Cardiac muscle cell (in vitro differentiated cells and primary cell): ENCODE data around the gene DEPDC5. TPM values are rescaled to one million over a fixed set of nuclear protein-coding genes. Genes with fewer than 3 reads are reported as not detected.

ENCODE experiments used
- DNase-seq, 2 donors: peaks; one replicate each; pipeline versions ENCODE4 v3.0.0 to v3.0.0-alpha.2; 2010 to 2017; ENCODE audit warnings: low read depth in 1 of 2, low spot score in 1 of 2
- H3K27ac ChIP-seq: fragments of 200-600 bp; sonication (generic); 2 replicates; pipeline ENCODE4 v1.5.1; 2016
- H3K27me3 ChIP-seq: fragments of 200-600 bp; sonication (generic); 2 replicates; pipeline ENCODE4 v1.6.0; 2016; ENCODE audit warnings: control low read depth
- H3K36me3 ChIP-seq: fragments of 200-600 bp; sonication (generic); 2 replicates; pipeline ENCODE4 v1.5.1; 2016; ENCODE audit warnings: control low read depth
- H3K4me1 ChIP-seq: fragments of 200-600 bp; sonication (generic); 2 replicates; pipeline ENCODE4 v1.8.1; 2017; ENCODE audit warnings: low read depth, mild to moderate bottlenecking, mixed run types
- H3K4me3 ChIP-seq: fragments of 200-600 bp; sonication (generic); 2 replicates; pipeline ENCODE4 v1.5.1; 2016; ENCODE audit warnings: mild to moderate bottlenecking
- H3K9me3 ChIP-seq: fragments of 200-600 bp; sonication (generic); 2 replicates; pipeline ENCODE4 v1.5.1; 2017; ENCODE audit warnings: low read depth, mild to moderate bottlenecking, control low read depth
- polyA plus RNA-seq: library from polyadenylated mRNA; unstranded; fragments of >200 nt; fragmentation: Nextera tagmentation; extraction: Ambion mirVana; gene quantifications from 2 replicates; pipeline ENCODE4 v1.2.1, GENCODE V29; 2016
- total RNA-seq: library from RNA; depleted of rRNA; stranded (reverse); fragments of >200 nt; gene quantifications from 2 replicates; pipeline ENCODE4 v1.2.3, GENCODE V29; 2016
- TF ChIP-seq, protein P1 (sequence below): IDR thresholded peaks from 2 replicates; pipeline ENCODE4 v1.5.1; 2012; ENCODE audit warnings: low read depth, mild to moderate bottlenecking, low read length

Gene DEPDC5
- total and polyA plus RNA-seq, 2 experiments from 2014 or later, result 18.2 to 30.6 TPM

DNA sequence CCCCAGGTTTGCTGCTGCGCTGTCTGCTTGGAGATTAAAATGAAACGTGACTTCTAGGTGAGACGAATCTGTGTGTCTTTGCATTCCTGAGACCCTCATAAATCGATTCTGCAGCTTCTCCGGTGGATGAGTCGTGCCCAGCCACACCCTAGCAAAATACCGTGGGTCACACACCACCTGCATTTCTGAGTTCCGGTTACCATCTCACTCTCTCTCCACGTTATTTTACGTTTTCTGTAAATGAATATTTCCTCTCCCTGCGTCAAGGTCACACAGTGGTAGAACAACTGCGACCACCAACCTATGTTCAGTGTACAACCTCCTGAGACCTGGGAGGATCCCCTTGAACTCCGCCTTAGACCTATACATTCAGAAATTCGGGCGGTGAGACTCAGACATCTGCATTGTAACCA, 191.6 kb downstream of the DEPDC5 start:
- Histone ChIP-seq H3K27me3 (no peaks in the 10 kb centered on the region), H3K9me3 (no peaks in the 10 kb centered on the region), H3K4me1 (peaks cover 13% of the 10 kb centered on the region), H3K4me3 (peak overlapping the region; percentile 95), H3K27ac (peak overlapping the region; percentile 98), H3K36me3 (no peaks in the 10 kb centered on the region)
- TF ChIP-seq, protein P1, sequence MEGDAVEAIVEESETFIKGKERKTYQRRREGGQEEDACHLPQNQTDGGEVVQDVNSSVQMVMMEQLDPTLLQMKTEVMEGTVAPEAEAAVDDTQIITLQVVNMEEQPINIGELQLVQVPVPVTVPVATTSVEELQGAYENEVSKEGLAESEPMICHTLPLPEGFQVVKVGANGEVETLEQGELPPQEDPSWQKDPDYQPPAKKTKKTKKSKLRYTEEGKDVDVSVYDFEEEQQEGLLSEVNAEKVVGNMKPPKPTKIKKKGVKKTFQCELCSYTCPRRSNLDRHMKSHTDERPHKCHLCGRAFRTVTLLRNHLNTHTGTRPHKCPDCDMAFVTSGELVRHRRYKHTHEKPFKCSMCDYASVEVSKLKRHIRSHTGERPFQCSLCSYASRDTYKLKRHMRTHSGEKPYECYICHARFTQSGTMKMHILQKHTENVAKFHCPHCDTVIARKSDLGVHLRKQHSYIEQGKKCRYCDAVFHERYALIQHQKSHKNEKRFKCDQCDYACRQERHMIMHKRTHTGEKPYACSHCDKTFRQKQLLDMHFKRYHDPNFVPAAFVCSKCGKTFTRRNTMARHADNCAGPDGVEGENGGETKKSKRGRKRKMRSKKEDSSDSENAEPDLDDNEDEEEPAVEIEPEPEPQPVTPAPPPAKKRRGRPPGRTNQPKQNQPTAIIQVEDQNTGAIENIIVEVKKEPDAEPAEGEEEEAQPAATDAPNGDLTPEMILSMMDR, result no peak
- no peak for DNase-seq

DNA sequence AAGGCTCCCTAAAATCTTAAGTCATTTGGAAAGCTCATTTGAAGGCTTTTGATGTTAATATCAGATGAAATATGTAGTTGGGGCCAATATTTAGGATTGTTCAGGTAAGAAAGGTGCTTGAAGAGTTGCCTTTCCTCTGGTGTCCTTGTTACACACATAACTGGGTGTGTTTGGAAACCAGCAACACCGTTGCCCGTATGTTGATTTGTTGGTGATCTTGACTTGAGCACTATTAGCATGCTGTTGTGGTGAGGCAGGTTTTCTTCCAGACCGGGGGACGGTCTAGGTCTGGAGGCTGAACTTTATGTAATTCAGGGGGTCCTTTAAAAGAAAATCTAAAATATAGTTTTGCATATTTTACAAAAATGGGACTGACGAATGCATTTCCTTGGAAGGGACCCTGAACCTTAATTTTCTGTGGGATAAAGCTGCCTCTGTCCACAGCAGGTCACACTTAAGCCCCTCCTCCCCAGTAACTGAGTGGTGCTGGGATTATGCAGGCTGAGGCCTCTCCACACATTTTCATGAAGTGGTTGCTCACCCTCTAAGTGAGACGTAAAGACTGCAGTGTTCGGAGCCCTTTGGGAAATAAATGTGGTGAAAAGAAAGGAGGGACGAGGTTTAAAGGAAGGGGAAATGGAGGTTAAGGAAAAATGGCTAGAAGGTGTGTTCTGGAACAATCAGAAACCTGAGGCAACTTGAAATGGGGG, 192.3 kb downstream of the DEPDC5 start:
- Histone ChIP-seq H3K4me3 (peak overlapping the region; percentile 95), H3K27me3 (no peaks in the 10 kb centered on the region), H3K36me3 (no peaks in the 10 kb centered on the region), H3K9me3 (no peaks in the 10 kb centered on the region), H3K4me1 (peaks cover 13% of the 10 kb centered on the region), H3K27ac (peak overlapping the region; percentile 98)
- DNase-seq, result peak; percentile 38 to 60
- TF ChIP-seq, protein P1, result no peak

DNA sequence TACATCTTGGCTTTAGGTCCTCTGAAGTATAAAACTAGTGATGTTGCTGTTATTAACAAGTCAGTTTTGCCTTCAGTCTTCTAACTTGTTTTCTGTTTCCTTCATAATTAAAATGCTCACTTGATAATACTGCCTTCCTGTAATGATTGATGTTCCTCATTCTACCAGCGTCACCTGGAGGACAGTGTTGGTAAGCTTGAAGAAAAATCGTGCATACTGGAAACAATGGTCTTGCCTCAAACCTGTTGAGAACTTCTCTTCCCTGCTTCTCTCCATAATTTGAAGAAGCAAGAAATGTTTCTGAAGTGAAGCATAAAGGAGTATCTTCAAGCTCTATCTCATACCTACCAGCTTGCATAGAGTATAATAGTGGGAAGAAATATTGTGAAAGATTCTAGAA, 193.5 kb downstream of the DEPDC5 start:
- Histone ChIP-seq H3K36me3 (no peaks in the 10 kb centered on the region), H3K4me3 (no peak overlapping the region), H3K9me3 (no peaks in the 10 kb centered on the region), H3K27me3 (no peaks in the 10 kb centered on the region), H3K4me1 (peaks cover 13% of the 10 kb centered on the region), H3K27ac (no peak overlapping the region)
- DNase-seq, result peak in 1 of 2 donors; percentile 41
- TF ChIP-seq, protein P1, result peak; percentile 48

DNA sequence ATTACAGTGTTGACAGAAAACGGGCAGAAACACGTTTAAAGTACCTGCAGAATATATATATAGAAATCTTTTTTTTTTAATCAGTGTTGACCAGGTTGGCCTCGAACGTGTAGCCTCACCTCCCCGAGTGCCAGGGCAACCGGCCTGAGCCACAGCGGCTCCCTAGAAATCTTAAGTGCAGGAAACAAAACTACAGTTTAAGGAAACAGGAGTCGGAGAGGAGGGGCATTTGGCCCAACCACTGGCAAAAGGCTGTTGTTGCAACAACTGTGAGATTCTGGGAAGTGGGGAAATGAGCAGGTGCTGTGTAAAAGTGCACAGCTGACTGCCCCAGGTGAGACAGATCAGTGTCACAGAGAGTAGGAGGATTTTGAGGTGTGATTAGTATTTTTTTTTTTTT, 194.2 kb downstream of the DEPDC5 start:
- Histone ChIP-seq H3K36me3 (no peaks in the 10 kb centered on the region), H3K4me3 (no peak overlapping the region), H3K4me1 (peaks cover 13% of the 10 kb centered on the region), H3K9me3 (no peaks in the 10 kb centered on the region), H3K27me3 (no peaks in the 10 kb centered on the region), H3K27ac (no peak overlapping the region)
- TF ChIP-seq, protein P1, result no peak
- no peak for DNase-seq

DNA sequence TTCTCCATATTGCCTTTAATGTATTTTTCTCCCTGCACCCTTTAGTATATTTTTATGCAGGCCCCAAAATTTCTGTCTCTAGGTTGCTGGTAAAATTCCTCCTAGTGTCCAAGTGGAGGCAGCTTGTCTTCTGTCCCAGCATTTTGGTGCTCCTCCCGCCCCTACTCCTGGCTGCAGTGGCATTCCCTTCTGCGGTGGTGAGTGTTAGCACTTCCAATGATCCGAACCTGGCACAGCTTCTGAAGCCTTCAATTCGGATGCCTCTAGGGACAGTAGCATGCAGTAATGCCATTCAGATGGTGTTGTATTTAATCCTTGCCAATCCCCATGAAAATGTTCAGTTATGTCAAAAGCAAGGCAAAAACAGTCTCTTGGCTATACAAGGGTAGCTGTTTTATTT, 196.4 kb downstream of the DEPDC5 start:
- Histone ChIP-seq H3K9me3 (no peaks in the 10 kb centered on the region), H3K27ac (peak overlapping the region; percentile 64), H3K4me1 (peaks cover 13% of the 10 kb centered on the region), H3K4me3 (no peak overlapping the region), H3K36me3 (no peaks in the 10 kb centered on the region), H3K27me3 (no peaks in the 10 kb centered on the region)
- DNase-seq, result no peak
- TF ChIP-seq, protein P1, result no peak
